GM18951 (cell line): ENCODE measurements around the gene NLGN4X.

Source experiments
- POLR2A ChIP-seq: IDR thresholded peaks from 4 replicates; pipeline ENCODE4 v1.6.1; 2011; ENCODE audit warnings: mild to moderate bottlenecking; ENCODE audit not compliant: insufficient read length, insufficient read depth; ENCODE audit errors: extremely low read depth
- in situ Hi-C: fragments of 300-500 bp; cut with MboI; formaldehyde crosslinking; loops from one replicate; pipeline ENCODE4 v1.12.0; 2022; ENCODE audit warnings: low sequenced_read_pairs, mixed read lengths, inconsistent platforms; ENCODE audit not compliant: unreplicated experiment

NLGN4X gene

DNA sequence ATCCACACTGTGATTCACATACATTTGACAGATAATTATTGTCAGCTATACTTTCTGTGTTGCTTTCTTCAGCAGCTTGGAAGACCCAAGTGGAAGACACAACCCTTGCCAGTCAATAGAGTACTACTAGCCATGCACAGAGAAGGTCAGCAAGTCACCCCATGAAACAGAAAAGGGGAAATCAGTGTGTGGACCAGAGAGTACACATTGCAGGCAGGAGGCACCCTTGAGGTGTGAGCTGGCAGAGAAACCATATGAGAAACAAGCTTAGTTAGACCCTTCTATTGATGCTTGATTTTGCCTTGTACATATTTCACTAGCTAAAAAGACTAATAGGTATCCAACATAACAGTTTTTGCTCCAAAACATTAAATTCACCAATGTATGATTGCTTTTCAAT lies 99.5 kb downstream of the NLGN4X start:
- TF ChIP-seq POLR2A: no peak
- in situ Hi-C loops: no loop called here

DNA sequence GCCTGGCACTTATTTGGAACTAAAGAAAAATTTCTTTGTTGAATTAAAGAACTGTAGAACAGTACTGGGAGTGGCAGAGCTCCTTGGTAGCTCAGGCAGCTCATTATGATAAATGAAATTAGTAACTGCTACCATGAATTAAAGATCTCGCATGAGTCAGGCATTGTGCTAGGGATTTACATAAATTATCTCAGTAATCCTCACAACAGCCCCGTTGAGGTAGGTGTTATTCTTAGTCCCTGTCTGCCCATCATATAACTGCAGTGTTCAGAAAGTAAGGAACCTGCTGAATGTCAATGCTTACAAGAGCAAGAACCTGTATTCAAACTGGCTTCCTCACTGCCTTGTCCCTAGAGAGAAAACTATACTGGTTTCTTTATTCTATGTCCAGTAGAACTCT lies 108.3 kb downstream of the NLGN4X start:
- TF ChIP-seq POLR2A: no peak
- in situ Hi-C loops: no loop called here

GRCh38 chrX:6095469-6095868 lies 133.2 kb downstream of the NLGN4X start:
- TF ChIP-seq POLR2A: no peak
- in situ Hi-C loops: no loop called here

DNA sequence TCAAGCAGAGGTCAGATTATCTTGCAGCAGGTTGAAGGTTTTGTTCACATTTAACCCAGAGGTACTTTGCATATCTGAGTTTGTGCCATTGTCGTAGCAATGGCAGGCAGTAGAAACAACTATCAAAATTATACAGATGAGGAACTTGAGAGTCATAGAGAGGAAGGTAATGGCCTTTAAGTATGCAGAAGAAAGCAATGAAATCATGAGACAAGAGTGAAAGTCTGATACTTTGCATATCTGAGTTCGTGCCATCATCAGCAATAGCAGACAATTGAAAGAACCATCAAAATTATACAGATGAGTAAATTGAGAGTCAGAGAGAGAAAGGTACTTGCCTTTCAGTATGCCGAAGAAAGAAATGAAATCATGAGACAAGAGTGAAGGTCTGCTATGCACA lies 154.1 kb downstream of the NLGN4X start:
- TF ChIP-seq POLR2A: no peak

GRCh38 chrX:6071731-6072130 lies 156.9 kb downstream of the NLGN4X start:
- no peak for TF ChIP-seq POLR2A
- in situ Hi-C loops: no loop called here

More for the DNA sequence above, 154.1 kb downstream of the NLGN4X start:
- in situ Hi-C loops: no loop called here

GRCh38 chrX:6067600-6067999 lies 161.1 kb downstream of the NLGN4X start:
- TF ChIP-seq POLR2A: no peak

GRCh38 chrX:6053141-6053540 lies 175.5 kb downstream of the NLGN4X start:
- TF ChIP-seq POLR2A: no peak
- in situ Hi-C loops: no loop called here

More at GRCh38 chrX:6067600-6067999, 161.1 kb downstream of the NLGN4X start:
- in situ Hi-C loops: no loop called here

GRCh38 chrX:6052111-6052745 lies 176.4 kb downstream of the NLGN4X start:
- in situ Hi-C loops: no loop called here
- no peak for TF ChIP-seq POLR2A

- TF ChIP-seq POLR2A: no peak
- in situ Hi-C loops: no loop called here
Observed at GRCh38 chrX:6049132-6049531, 179.5 kb downstream of the NLGN4X start.

DNA sequence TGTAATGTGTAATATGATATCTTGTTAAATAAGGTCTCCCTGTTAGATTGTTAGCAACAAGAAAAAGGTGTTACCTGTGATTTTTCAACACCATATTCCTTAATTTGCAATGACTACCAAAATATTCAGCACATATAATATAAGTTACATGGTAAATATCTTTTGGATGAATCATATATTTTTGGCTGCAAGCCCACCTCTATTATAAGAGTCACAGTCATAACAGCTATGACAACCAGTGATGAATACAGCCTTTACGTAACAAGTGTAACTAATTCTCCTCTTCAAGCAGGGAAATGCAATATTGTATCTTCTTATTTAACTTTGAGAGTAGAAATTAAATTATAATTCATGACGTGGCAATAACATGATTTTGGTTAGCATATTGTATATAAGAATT lies 187.0 kb downstream of the NLGN4X start:
- in situ Hi-C loops: no loop called here
- TF ChIP-seq POLR2A: no peak

- no peak for TF ChIP-seq POLR2A
- in situ Hi-C loops: no loop called here
Observed at GRCh38 chrX:6029014-6029413, 199.7 kb downstream of the NLGN4X start.

GRCh38 chrX:6026980-6027379 lies 201.7 kb downstream of the NLGN4X start:
- TF ChIP-seq POLR2A: no peak
- in situ Hi-C loops: no loop called here

DNA sequence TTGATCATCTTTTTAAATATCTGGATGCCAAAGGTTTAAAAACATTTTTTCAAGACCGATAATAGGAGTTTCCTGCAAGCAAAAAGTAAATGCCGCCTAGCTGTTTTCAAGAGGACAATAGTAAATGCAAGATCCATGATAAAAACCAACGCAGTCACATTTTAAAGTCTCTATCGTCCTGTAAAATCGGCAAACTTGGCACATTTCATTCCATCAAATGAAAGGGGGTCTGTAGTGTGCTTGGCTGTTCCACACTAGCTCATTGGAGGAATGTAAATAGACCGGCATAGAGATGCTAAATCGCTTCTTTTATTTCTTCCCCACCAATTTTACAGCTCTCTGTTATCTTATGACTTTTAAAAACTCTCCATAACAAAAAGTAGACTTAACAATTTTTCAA lies 202.2 kb downstream of the NLGN4X start:
- in situ Hi-C loops: no loop called here
- no peak for TF ChIP-seq POLR2A

DNA sequence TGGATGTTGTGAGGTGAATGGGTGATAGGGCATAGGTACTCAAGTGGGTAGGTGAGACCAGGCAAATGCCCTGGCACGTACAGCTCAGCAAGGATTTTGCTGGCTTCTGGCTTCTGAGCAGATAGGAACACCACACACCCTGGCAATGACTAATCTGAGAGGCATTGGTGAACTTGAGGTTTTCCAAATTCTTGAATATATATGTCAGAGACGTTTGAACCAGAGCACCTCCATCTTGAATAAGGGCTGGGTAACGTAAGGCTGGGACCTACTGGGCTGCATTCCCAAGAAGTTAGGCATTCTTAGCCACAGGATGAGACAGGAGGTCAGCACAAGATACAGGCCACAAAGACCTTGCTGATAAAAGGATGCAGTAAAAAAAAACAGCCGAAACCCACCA lies 204.5 kb downstream of the NLGN4X start:
- no peak for TF ChIP-seq POLR2A
- in situ Hi-C loops: loop anchor here (25.0 kb wide), 1 partner anchor 1063 kb away; no protein-coding TSS in a partner anchor
